Aorta (tissue), 5 donors: ENCODE data around the gene NLGN1. TPM values are rescaled to one million over a fixed set of nuclear protein-coding genes. Genes with fewer than 3 reads are reported as not detected.

Experiments
- ATAC-seq: fragments of 200-7000 bp; cut with Tn5 transposase; one replicate; pipeline ENCODE4 v1.9.1; 2022; ENCODE audit warnings: moderate library complexity; ENCODE audit not compliant: low FRiP score
- DNase-seq, 2 donors: peaks; one replicate each; pipeline ENCODE4 v3.0.0-alpha.2; 2020
- H3K27ac ChIP-seq, 2 donors: one replicate each; pipeline ENCODE4 v1.5.1; 2013; ENCODE audit warnings: low read length in 2 of 2, mild to moderate bottlenecking in 2 of 2, moderate library complexity in 2 of 2, control low read depth in 1 of 2, inconsistent platforms in 1 of 2, low read depth in 1 of 2
- H3K27me3 ChIP-seq, 2 donors: one replicate each; pipeline ENCODE4 v1.6.1; 2013; ENCODE audit warnings: control low read depth in 1 of 2, low read length in 1 of 2, mild to moderate bottlenecking in 1 of 2, moderate library complexity in 1 of 2; ENCODE audit not compliant: insufficient read depth in 2 of 2, control insufficient read depth in 1 of 2
- H3K36me3 ChIP-seq, 2 donors: one replicate each; pipeline ENCODE4 v1.6.1; 2013; ENCODE audit warnings: control low read depth in 1 of 2, low read length in 1 of 2, mild to moderate bottlenecking in 1 of 2; ENCODE audit not compliant: insufficient read depth in 2 of 2, control insufficient read depth in 1 of 2
- H3K4me1 ChIP-seq, 2 donors: one replicate each; pipeline ENCODE4 v1.6.1; 2013; ENCODE audit warnings: low read length in 2 of 2, control low read depth in 1 of 2, mild to moderate bottlenecking in 1 of 2, moderate library complexity in 1 of 2; ENCODE audit not compliant: insufficient read depth in 2 of 2, control insufficient read depth in 1 of 2
- H3K4me3 ChIP-seq, 2 donors: one replicate each; pipeline ENCODE4 v1.5.1; 2013; ENCODE audit warnings: low read length in 2 of 2, control low read depth in 1 of 2, mild to moderate bottlenecking in 1 of 2
- H3K9me3 ChIP-seq: one replicate; pipeline ENCODE4 v1.6.1; 2013; ENCODE audit warnings: mild to moderate bottlenecking, low read length; ENCODE audit not compliant: control insufficient read depth
- WGBS, 2 donors: extraction: QIAGEN DNeasy Blood & Tissue Kit; methylation state at CpG; one replicate each; pipeline ENCODE4 v1.1.7; 2013; 5-methylcytosine and 5-hydroxymethylcytosine counted together
- intact Hi-C, 2 donors: fragments of 100-400 bp; cut with DNase I; formaldehyde crosslinking; loops; one replicate each; pipeline versions ENCODE4 v1.14.2 to v1.15.0; 2022
- polyA plus RNA-seq, 2 donors: library from polyadenylated mRNA; stranded (reverse); fragments of 200-250 nt; gene quantifications; one replicate each; pipeline ENCODE4 v1.2.3, GENCODE V29; 2013
- total RNA-seq, 2 donors: library from RNA; stranded (reverse); fragmentation: NEBNext Ultra II Directional; extraction: Animal tissue kit (Norgen Biotek cat#: 25700); gene quantifications; one replicate each; pipeline ENCODE4 v1.2.1, GENCODE V29; 2021
- donor health status: healthy with polysubstance abuse.
- donor health status: Bipolar disorder and iron deficiency.
- donor health status: DM: no; HTN: no; CAD: no.
- donor health status: DM: no; HTN: no; CAD: no.
- donor health status: DM: yes; HTN: yes; CAD: no.

Gene NLGN1
- total and polyA plus RNA-seq, 4 donors = 0.50 to 20.0 (median 8.6) TPM

DNA sequence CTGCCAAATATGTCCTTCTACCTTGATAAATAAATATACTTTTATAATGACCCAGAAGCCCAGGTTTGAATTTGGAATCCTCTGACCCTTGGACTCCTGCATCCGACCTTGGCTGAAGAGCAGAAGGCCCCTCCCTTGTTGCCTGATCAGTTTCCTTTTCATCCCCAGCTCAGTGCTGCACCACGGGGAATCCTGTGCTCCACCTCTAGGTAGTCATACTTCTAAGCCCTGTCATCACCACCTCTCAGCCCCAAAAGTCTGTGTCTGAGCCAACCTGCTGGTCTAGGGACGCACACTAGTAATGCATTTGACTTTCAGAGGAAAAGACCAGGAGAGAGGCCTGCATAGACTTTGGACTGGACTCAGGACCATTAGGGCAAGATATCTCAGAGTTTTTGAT lies 310.6 kb downstream of the NLGN1 start:
- Histone ChIP-seq H3K36me3 (no peaks in the 10 kb centered on the region), H3K9me3 (no peaks in the 10 kb centered on the region), H3K27me3 (no peaks in the 10 kb centered on the region), H3K27ac (no peak overlapping the region), H3K4me1 (no peaks in the 10 kb centered on the region), H3K4me3 (no peak overlapping the region)
- DNase-seq = no peak
- no peak for ATAC-seq
- intact Hi-C loops = no loop called here
- WGBS, 2 donors = 77 to 85% methylated on average over 3 of the region's 3 CpGs

DNA sequence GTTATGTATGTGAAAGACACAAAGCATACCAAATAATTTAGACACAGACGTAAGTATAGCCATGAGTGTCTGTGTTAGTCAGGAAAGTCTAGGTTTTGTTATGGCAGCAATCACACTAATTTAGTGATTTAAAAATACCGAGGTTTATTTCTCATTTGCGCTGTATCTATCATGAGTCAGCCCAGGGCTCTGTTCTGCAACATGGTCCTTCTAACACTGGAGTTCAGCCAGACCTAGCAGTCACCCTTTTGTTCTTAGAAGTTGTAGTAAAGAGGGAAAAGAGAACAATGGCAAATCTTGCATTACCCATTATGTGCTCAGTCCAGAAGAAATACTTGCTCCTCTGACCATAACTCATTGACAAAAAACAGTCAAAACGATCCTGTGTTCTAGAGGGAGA lies 311.5 kb downstream of the NLGN1 start:
- Histone ChIP-seq H3K36me3 (no peaks in the 10 kb centered on the region), H3K4me3 (no peak overlapping the region), H3K9me3 (no peaks in the 10 kb centered on the region), H3K4me1 (no peaks in the 10 kb centered on the region), H3K27me3 (no peaks in the 10 kb centered on the region), H3K27ac (no peak overlapping the region)
- intact Hi-C loops = no loop called here
- no peak for DNase-seq
- ATAC-seq = no peak
- 85 to 92% methylated on average over 4 of the region's 4 CpGs for WGBS, 2 donors

DNA sequence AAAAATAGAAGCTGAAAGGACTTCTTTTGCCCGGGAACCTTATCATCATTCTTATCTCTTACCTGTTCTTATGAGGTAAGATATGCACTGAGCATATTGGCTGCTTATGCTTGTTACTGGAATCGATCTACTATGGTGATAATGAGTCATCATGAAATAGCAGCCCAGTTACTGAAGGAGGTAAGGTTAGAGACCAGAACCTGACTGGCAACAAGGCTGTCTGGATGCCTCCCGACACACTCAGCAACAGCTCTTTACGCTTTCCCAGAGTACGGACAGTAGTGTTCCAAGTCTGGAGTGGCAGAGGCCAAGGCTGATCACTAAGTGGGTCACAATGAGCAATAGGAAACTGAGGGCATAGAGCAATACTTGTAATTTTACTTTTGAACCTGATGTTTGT lies 314.1 kb downstream of the NLGN1 start:
- intact Hi-C loops = no loop called here
- 50 to 55% methylated on average over 5 of the region's 5 CpGs for WGBS, 2 donors
- no peak for ATAC-seq

GRCh38 chr3:173719585-173719984 lies 322.0 kb downstream of the NLGN1 start:
- WGBS, 2 donors = 84 to 88% methylated on average over 3 of the region's 3 CpGs
- Histone ChIP-seq H3K27me3 (no peaks in the 10 kb centered on the region), H3K9me3 (no peaks in the 10 kb centered on the region), H3K4me1 (no peaks in the 10 kb centered on the region), H3K4me3 (no peak overlapping the region), H3K27ac (no peak overlapping the region), H3K36me3 (no peaks in the 10 kb centered on the region)
- intact Hi-C loops = no loop called here
- DNase-seq (no peak), ATAC-seq (no peak)

More for the DNA sequence above, 314.1 kb downstream of the NLGN1 start:
- Histone ChIP-seq H3K4me3 (no peak overlapping the region), H3K27ac (no peak overlapping the region), H3K4me1 (no peaks in the 10 kb centered on the region), H3K36me3 (no peaks in the 10 kb centered on the region), H3K9me3 (no peaks in the 10 kb centered on the region), H3K27me3 (no peaks in the 10 kb centered on the region)
- no peak for DNase-seq

DNA sequence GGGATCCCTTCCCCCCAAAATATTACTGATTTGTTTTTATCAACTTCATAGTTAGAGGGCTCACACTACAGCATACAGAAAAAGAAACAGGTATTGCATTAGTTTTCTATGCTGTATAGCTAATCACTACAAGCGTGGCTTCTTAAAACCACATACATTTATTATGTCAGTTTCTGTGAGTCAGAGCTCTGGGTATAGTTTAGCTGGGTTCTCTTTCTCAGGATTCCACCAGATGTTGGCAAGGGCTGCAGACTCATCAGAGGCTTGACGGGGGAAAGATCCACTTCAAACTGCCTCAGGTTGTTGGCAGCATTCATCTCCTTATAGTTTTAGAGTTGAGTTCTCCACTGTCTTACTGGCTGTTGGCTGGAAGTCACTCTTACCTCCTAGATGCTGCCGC lies 328.0 kb downstream of the NLGN1 start:
- H3K36me3 ChIP-seq = peaks cover 0 to 2% of the 10 kb centered on the region in 2 donors
- WGBS, 2 donors = 97% methylated on average over 3 of the region's 3 CpGs
- H3K27me3 ChIP-seq = no peaks in the 10 kb centered on the region
- H3K9me3 ChIP-seq = no peaks in the 10 kb centered on the region
- ATAC-seq (no peak), DNase-seq (no peak)
- intact Hi-C loops = loop anchor here in 1 of 2 donors (5.0 kb wide), 1 partner anchor 772 kb away; no protein-coding TSS in a partner anchor
- no peaks in the 10 kb centered on the region for H3K4me1 ChIP-seq
- H3K4me3 ChIP-seq = no peak overlapping the region
- H3K27ac ChIP-seq = no peak overlapping the region

DNA sequence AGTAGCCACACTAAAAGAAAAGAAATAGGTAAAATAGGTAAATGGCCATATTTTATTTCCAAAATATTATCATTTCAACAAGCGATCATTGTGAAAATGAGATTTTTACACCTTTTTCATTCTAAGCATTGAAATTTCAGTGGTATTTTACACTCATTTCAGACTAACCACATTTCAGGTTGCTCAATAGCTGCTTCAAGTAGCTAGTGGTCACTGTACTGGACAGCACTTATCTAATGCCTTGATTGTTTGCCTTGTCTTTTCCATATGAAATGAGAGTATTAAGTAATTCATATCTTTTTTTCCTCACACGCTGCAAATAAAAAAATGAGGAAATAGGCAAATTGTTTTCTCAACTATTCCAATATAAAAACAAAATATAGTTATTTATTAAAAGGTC lies 332.8 kb downstream of the NLGN1 start:
- no peak overlapping the region for H3K4me3 ChIP-seq
- ATAC-seq (no peak), DNase-seq (no peak)
- H3K9me3 ChIP-seq = no peaks in the 10 kb centered on the region
- H3K27me3 ChIP-seq = no peaks in the 10 kb centered on the region
- H3K27ac ChIP-seq = no peak overlapping the region
- peaks cover 0 to 2% of the 10 kb centered on the region in 2 donors for H3K36me3 ChIP-seq
- H3K4me1 ChIP-seq = no peaks in the 10 kb centered on the region
- 95 to 96% methylated on average over 2 of the region's 2 CpGs for WGBS, 2 donors
- intact Hi-C loops = loop anchor here in 1 of 2 donors (10.0 kb wide), 1 partner anchor 146 kb away; no protein-coding TSS in a partner anchor

GRCh38 chr3:173732237-173732636 lies 334.7 kb downstream of the NLGN1 start:
- intact Hi-C loops = loop anchor here in 1 of 2 donors (10.0 kb wide), 1 partner anchor 147 kb away; no protein-coding TSS in a partner anchor
- 77 to 80% methylated on average over 4 of the region's 4 CpGs for WGBS, 2 donors
- Histone ChIP-seq H3K36me3 (no peaks in the 10 kb centered on the region), H3K27me3 (no peaks in the 10 kb centered on the region), H3K4me3 (no peak overlapping the region), H3K4me1 (no peaks in the 10 kb centered on the region), H3K27ac (no peak overlapping the region), H3K9me3 (no peaks in the 10 kb centered on the region)
- DNase-seq (no peak), ATAC-seq (no peak)

DNA sequence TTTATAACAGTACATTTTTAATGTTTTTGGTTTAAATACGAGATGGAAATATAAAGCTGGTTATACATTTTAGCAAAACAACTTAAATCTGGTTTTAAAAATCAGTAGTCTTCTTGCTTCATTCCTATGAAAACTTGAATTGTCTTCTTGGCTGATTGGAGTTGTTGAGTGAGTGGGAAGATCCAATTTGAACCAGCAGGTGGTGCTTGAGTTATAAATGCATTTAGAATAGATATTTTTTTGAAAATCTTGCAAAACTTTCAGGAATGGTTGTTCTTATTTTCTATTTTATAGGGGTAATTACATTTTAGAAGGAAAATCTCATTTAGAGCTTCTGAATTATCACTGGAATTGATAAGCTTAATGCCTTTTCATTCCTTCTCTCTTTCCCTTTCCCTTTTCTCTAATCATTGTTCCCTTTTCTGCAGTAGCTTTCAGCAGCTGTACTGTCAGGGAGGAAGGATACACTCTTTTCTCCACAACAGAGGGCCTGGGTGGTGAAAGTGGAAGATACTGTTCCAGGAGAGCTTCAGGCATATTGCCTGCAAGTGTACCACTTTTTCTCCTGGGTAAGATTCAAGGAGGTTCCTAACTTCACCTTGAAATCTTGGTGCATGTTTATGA lies 335.6 kb downstream of the NLGN1 start:
- Histone ChIP-seq H3K27me3 (no peaks in the 10 kb centered on the region), H3K27ac (no peak overlapping the region), H3K4me3 (no peak overlapping the region), H3K36me3 (no peaks in the 10 kb centered on the region), H3K4me1 (no peaks in the 10 kb centered on the region), H3K9me3 (no peaks in the 10 kb centered on the region)
- ATAC-seq (no peak), DNase-seq (no peak)
- intact Hi-C loops = loop anchor here in 1 of 2 donors (10.0 kb wide), 1 partner anchor 148 kb away; no protein-coding TSS in a partner anchor
- 76 to 84% methylated on average over 1 of the region's 1 CpG for WGBS, 2 donors

DNA sequence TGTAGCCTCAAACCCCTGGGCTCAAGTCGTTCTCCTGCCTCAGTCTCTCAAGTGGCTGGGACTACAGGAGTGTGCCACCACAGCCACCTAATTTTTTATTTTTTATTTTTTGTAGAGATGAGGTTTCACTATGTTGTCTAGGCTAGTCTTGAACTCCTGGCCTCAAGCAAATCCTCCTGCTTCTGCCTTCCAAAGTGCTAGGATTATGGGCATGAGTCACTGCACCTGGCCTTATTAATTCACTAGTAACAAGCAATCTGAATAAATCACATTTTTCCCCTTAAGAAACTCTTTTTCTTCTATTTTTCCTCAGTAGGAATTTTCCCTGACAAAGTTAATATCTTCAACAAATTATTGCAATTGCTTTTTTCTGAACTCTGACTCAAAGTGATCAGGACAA lies 336.9 kb downstream of the NLGN1 start:
- Histone ChIP-seq H3K27me3 (no peaks in the 10 kb centered on the region), H3K4me3 (no peak overlapping the region), H3K36me3 (no peaks in the 10 kb centered on the region), H3K27ac (no peak overlapping the region), H3K9me3 (no peaks in the 10 kb centered on the region), H3K4me1 (no peaks in the 10 kb centered on the region)
- ATAC-seq = no peak
- WGBS, 2 donors = 96% methylated on average over 1 of the region's 1 CpG
- no peak for DNase-seq
- intact Hi-C loops = loop anchor here in 1 of 2 donors (10.0 kb wide), 1 partner anchor 150 kb away; no protein-coding TSS in a partner anchor
